Measurements from ENCODE around the gene PIK3IP1.

PIK3IP1 gene

GRCh38 chr22:31244943-31245451, 47.3 kb downstream of the PIK3IP1 start:
- no peak overlapping the region for H3K18ac ChIP-seq (ENCODE audit: low read length)
- H3K4me1 ChIP-seq (ENCODE audit: control insufficient read depth in 2 of 2, insufficient read depth in 1 of 2, low read depth in 1 of 2, low read length in 2 of 2): peaks cover 16 to 28% of the 10 kb centered on the region in 2 donors
- H2AFZ ChIP-seq (ENCODE audit: low read length): no peak overlapping the region

GRCh38 chr22:31244046-31244942, 48.0 kb downstream of the PIK3IP1 start:
- H2BK5ac ChIP-seq (ENCODE audit: low read length): no peak overlapping the region
- WGBS, 2 donors (ENCODE audit: extremely low coverage in 2 of 2, insufficient read length in 2 of 2, insufficient replicate concordance in 1 of 2): no CpG with 5 or more reads among the region's 9 CpGs
- no peak for DNase-seq (ENCODE audit: low spot score)
- H3K18ac ChIP-seq (ENCODE audit: low read length): no peak overlapping the region
- no peak overlapping the region for H3K4ac ChIP-seq (ENCODE audit: low read length)
- H3K14ac ChIP-seq (ENCODE audit: low read length): no peak overlapping the region
- H3K27ac ChIP-seq (replicated peaks; ENCODE audit: low read length): peak overlapping the region; percentile 33
- no peak overlapping the region for H4K8ac ChIP-seq (ENCODE audit: low read depth, low read length)
- no peak overlapping the region for H2AFZ ChIP-seq (ENCODE audit: low read length)
- peaks cover 2 to 12% of the 10 kb centered on the region in 2 donors for H3K36me3 ChIP-seq (replicated peaks in 1 of 2; ENCODE audit: control insufficient read depth in 2 of 2, insufficient read depth in 2 of 2, low read length in 2 of 2)
- H3K79me1 ChIP-seq (ENCODE audit: low read depth, low read length): peaks cover 3% of the 10 kb centered on the region
- no peak overlapping the region for H2BK120ac ChIP-seq (ENCODE audit: low read depth, low read length)
- H3K9me3 ChIP-seq (replicated peaks in 1 of 2; ENCODE audit: control insufficient read depth in 2 of 2, insufficient read depth in 1 of 2, low read depth in 1 of 2, low read length in 2 of 2): no peaks in the 10 kb centered on the region
- no peaks in the 10 kb centered on the region for H3K27me3 ChIP-seq (ENCODE audit: control insufficient read depth in 3 of 3, insufficient read depth in 3 of 3, low read depth in 1 of 3, low read length in 3 of 3)
- H3K4me1 ChIP-seq (ENCODE audit: control insufficient read depth in 2 of 2, insufficient read depth in 1 of 2, low read depth in 1 of 2, low read length in 2 of 2): peaks cover 16 to 26% of the 10 kb centered on the region in 2 donors
- H3K9ac ChIP-seq (ENCODE audit: low read depth, low read length, poor library complexity): no peak overlapping the region
- H3K4me3 ChIP-seq (ENCODE audit: low read length in 2 of 2): no peak overlapping the region
- no peak overlapping the region for H2BK12ac ChIP-seq (ENCODE audit: low read length)
- H2BK15ac ChIP-seq (ENCODE audit: low read length): no peak overlapping the region
- no peak overlapping the region for H4K91ac ChIP-seq (ENCODE audit: low read depth, low read length, poor library complexity)
- no peak overlapping the region for H3K4me2 ChIP-seq (ENCODE audit: insufficient read depth, low read length, poor library complexity, severe bottlenecking)
- no peak overlapping the region for H2AK5ac ChIP-seq (ENCODE audit: low read depth, low read length)
- H3K23ac ChIP-seq (ENCODE audit: low read depth, low read length, poor library complexity): no peak overlapping the region

More at GRCh38 chr22:31244943-31245451, 47.3 kb downstream of the PIK3IP1 start:
- Histone ChIP-seq H2BK5ac (ENCODE audit: low read length) (no peak overlapping the region), H3K9ac (ENCODE audit: low read depth, low read length, poor library complexity) (no peak overlapping the region), H4K91ac (ENCODE audit: low read depth, low read length, poor library complexity) (no peak overlapping the region), H4K8ac (ENCODE audit: low read depth, low read length) (no peak overlapping the region), H3K9me3 (replicated peaks in 1 of 2; ENCODE audit: control insufficient read depth in 2 of 2, insufficient read depth in 1 of 2, low read depth in 1 of 2, low read length in 2 of 2) (no peaks in the 10 kb centered on the region), H3K4me3 (ENCODE audit: low read length in 2 of 2) (no peak overlapping the region), H3K27me3 (ENCODE audit: control insufficient read depth in 3 of 3, insufficient read depth in 3 of 3, low read depth in 1 of 3, low read length in 3 of 3) (no peaks in the 10 kb centered on the region), H2BK12ac (ENCODE audit: low read length) (no peak overlapping the region), H3K79me1 (ENCODE audit: low read depth, low read length) (peaks cover 3% of the 10 kb centered on the region), H3K4me2 (ENCODE audit: insufficient read depth, low read length, poor library complexity, severe bottlenecking) (no peak overlapping the region), H3K14ac (ENCODE audit: low read length) (no peak overlapping the region), H2BK120ac (ENCODE audit: low read depth, low read length) (no peak overlapping the region), H3K4ac (ENCODE audit: low read length) (no peak overlapping the region), H2BK15ac (ENCODE audit: low read length) (no peak overlapping the region), H3K36me3 (replicated peaks in 1 of 2; ENCODE audit: control insufficient read depth in 2 of 2, insufficient read depth in 2 of 2, low read length in 2 of 2) (peaks cover 2 to 9% of the 10 kb centered on the region in 2 donors), H3K23ac (ENCODE audit: low read depth, low read length, poor library complexity) (no peak overlapping the region), H2AK5ac (ENCODE audit: low read depth, low read length) (no peak overlapping the region), H3K27ac (replicated peaks; ENCODE audit: low read length) (no peak overlapping the region)
- no CpG with 5 or more reads among the region's 7 CpGs for WGBS, 2 donors (ENCODE audit: extremely low coverage in 2 of 2, insufficient read length in 2 of 2, insufficient replicate concordance in 1 of 2)
- DNase-seq (ENCODE audit: low spot score): no peak

- H3K4ac ChIP-seq (ENCODE audit: low read length): no peak overlapping the region
- H2BK12ac ChIP-seq (ENCODE audit: low read length): no peak overlapping the region
- no peak overlapping the region for H3K9ac ChIP-seq (ENCODE audit: low read depth, low read length, poor library complexity)
- no peaks in the 10 kb centered on the region for H3K9me3 ChIP-seq (replicated peaks in 1 of 2; ENCODE audit: control insufficient read depth in 2 of 2, insufficient read depth in 1 of 2, low read depth in 1 of 2, low read length in 2 of 2)
- no peak overlapping the region for H3K4me2 ChIP-seq (ENCODE audit: insufficient read depth, low read length, poor library complexity, severe bottlenecking)
- no peak overlapping the region for H2BK5ac ChIP-seq (ENCODE audit: low read length)
- no peak overlapping the region for H2AFZ ChIP-seq (ENCODE audit: low read length)
- H3K4me3 ChIP-seq (ENCODE audit: low read length in 2 of 2): no peak overlapping the region
- peak overlapping the region; percentile 33 for H3K27ac ChIP-seq (replicated peaks; ENCODE audit: low read length)
- H4K8ac ChIP-seq (ENCODE audit: low read depth, low read length): no peak overlapping the region
- H4K91ac ChIP-seq (ENCODE audit: low read depth, low read length, poor library complexity): no peak overlapping the region
- peaks cover 3% of the 10 kb centered on the region for H3K79me1 ChIP-seq (ENCODE audit: low read depth, low read length)
- H2BK15ac ChIP-seq (ENCODE audit: low read length): no peak overlapping the region
- no peak overlapping the region for H3K14ac ChIP-seq (ENCODE audit: low read length)
- no peak overlapping the region for H2AK5ac ChIP-seq (ENCODE audit: low read depth, low read length)
- peaks cover 12 to 19% of the 10 kb centered on the region in 2 donors for H3K4me1 ChIP-seq (ENCODE audit: control insufficient read depth in 2 of 2, insufficient read depth in 1 of 2, low read depth in 1 of 2, low read length in 2 of 2)
- no CpG with 5 or more reads among the region's 5 CpGs for whole genome bisulfite sequencing, 2 donors (ENCODE audit: extremely low coverage in 2 of 2, insufficient read length in 2 of 2, insufficient replicate concordance in 1 of 2)
- H3K36me3 ChIP-seq (replicated peaks in 1 of 2; ENCODE audit: control insufficient read depth in 2 of 2, insufficient read depth in 2 of 2, low read length in 2 of 2): peaks cover 0 to 12% of the 10 kb centered on the region in 2 donors
- no peak overlapping the region for H2BK120ac ChIP-seq (ENCODE audit: low read depth, low read length)
- no peaks in the 10 kb centered on the region for H3K27me3 ChIP-seq (ENCODE audit: control insufficient read depth in 3 of 3, insufficient read depth in 3 of 3, low read depth in 1 of 3, low read length in 3 of 3)
- no peak for DNase-seq (ENCODE audit: low spot score)
- H3K23ac ChIP-seq (ENCODE audit: low read depth, low read length, poor library complexity): no peak overlapping the region
- H3K18ac ChIP-seq (ENCODE audit: low read length): no peak overlapping the region
These were observed 48.8 kb downstream of the PIK3IP1 start for GRCh38 chr22:31243339-31244045.

GRCh38 chr22:31241936-31242335, 50.4 kb downstream of the PIK3IP1 start:
- H3K4ac ChIP-seq (ENCODE audit: low read length): no peak overlapping the region
- peaks cover 0 to 12% of the 10 kb centered on the region in 2 donors for H3K36me3 ChIP-seq (replicated peaks in 1 of 2; ENCODE audit: control insufficient read depth in 2 of 2, insufficient read depth in 2 of 2, low read length in 2 of 2)
- no peak for DNase-seq (ENCODE audit: low spot score)
- H3K14ac ChIP-seq (ENCODE audit: low read length): no peak overlapping the region
- no peak overlapping the region for H3K27ac ChIP-seq (replicated peaks; ENCODE audit: low read length)
- H4K8ac ChIP-seq (ENCODE audit: low read depth, low read length): no peak overlapping the region
- H2BK15ac ChIP-seq (ENCODE audit: low read length): no peak overlapping the region
- H3K4me2 ChIP-seq (ENCODE audit: insufficient read depth, low read length, poor library complexity, severe bottlenecking): no peak overlapping the region
- H4K91ac ChIP-seq (ENCODE audit: low read depth, low read length, poor library complexity): no peak overlapping the region
- H3K4me1 ChIP-seq (ENCODE audit: control insufficient read depth in 2 of 2, insufficient read depth in 1 of 2, low read depth in 1 of 2, low read length in 2 of 2): peaks cover 7 to 14% of the 10 kb centered on the region in 2 donors
- no peak overlapping the region for H3K23ac ChIP-seq (ENCODE audit: low read depth, low read length, poor library complexity)
- no peak overlapping the region for H2BK5ac ChIP-seq (ENCODE audit: low read length)
- no peak overlapping the region for H2AFZ ChIP-seq (ENCODE audit: low read length)
- no peak overlapping the region for H2BK12ac ChIP-seq (ENCODE audit: low read length)
- no peak overlapping the region for H3K18ac ChIP-seq (ENCODE audit: low read length)
- no peak overlapping the region for H2BK120ac ChIP-seq (ENCODE audit: low read depth, low read length)
- H2AK5ac ChIP-seq (ENCODE audit: low read depth, low read length): no peak overlapping the region
- no peaks in the 10 kb centered on the region for H3K27me3 ChIP-seq (ENCODE audit: control insufficient read depth in 3 of 3, insufficient read depth in 3 of 3, low read depth in 1 of 3, low read length in 3 of 3)
- no peak overlapping the region for H3K9ac ChIP-seq (ENCODE audit: low read depth, low read length, poor library complexity)
- no peaks in the 10 kb centered on the region for H3K9me3 ChIP-seq (replicated peaks in 1 of 2; ENCODE audit: control insufficient read depth in 2 of 2, insufficient read depth in 1 of 2, low read depth in 1 of 2, low read length in 2 of 2)
- H3K4me3 ChIP-seq (ENCODE audit: low read length in 2 of 2): no peak overlapping the region
- H3K79me1 ChIP-seq (ENCODE audit: low read depth, low read length): peaks cover 3% of the 10 kb centered on the region

All from neuronal stem cell (in vitro differentiated cells).